Medulla oblongata (tissue), 1 donor: ENCODE data around the gene BORCS6.

Experiments
- DNase-seq: peaks from one replicate; pipeline ENCODE4 v3.0.0-alpha.2; 2015; ENCODE audit errors: extremely low spot score

The BORCS6 gene

DNA sequence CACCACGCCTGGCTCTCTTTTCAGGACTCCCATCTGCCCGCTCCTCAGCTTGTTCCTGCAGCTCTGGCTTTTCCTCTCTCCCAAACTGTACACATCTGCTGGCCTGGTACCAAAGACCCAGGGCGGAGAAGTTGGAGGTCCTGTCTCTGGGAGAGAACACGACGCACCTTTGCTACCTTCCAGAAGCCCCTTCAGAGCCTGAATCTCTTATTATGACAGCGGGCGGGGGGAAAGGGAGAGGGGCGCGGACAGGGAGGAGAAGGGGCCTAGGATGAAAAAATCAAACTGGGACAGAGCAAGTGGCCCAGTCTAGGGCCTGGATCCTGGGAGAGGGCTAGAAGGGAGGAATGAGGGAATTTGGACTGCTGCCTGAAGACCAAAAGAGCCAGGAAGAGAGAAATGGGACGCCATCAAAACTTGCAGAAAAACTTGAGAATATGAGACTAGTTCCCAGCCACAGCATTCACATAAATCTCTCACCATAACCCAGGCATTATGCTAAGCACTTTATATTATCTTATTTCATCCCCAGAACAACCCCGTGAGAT is 35.3 kb downstream of the BORCS6 start:
- no peak for DNase-seq

DNA sequence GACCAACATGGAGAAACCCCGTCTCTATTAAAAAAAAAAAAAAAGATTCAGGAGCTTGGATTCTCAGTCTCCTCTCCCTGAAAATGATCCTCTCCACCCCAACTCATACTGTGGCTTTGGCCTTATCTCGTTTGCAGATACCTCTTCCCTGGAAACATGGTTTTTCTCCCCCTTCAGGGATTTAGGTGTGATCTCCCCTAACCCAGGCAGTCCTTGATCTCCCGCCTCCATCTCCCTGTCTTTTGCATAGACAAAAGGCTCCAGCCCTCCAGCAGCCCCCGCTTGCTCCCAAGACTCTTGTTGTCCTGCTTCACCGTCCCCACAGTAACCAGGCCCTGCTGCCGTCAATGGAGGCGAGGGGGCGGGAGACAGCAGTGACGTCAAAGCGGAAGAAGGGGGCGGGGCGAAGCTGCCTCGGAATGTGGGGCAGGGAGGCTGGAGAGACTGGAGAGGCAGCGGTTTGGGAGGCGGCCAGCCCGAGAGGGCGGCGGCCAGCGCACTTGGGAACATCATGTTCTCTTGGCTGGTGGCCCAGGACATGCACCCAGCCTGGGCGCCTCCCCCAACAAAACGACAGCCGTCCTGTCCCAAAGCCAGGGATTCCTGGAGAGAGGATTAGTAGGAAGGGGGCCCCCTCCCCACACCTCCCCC is 35.9 kb downstream of the BORCS6 start:
- peak; percentile 97 for DNase-seq

DNA sequence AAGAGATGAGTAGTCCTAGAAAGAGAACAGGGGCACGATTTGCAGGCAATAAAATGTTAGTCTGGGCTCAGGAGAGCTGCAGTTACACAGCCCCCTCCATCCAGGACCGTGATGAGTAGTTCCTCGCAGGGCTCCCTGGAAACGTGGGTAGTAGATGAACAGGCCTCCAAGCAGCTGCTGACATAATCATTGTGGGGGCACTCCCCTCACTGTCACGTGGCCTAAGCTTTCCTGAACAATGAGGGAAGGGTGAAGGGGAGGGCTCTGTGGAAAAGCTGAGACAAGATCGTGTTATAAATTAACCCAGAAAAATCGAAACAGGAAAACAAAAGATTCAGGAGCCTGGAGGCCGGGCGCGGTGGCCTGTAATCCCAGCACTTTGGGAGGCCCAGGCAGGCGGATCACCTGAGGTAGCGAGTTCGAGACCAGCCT is 36.4 kb downstream of the BORCS6 start:
- peak; percentile 90 for DNase-seq

DNA sequence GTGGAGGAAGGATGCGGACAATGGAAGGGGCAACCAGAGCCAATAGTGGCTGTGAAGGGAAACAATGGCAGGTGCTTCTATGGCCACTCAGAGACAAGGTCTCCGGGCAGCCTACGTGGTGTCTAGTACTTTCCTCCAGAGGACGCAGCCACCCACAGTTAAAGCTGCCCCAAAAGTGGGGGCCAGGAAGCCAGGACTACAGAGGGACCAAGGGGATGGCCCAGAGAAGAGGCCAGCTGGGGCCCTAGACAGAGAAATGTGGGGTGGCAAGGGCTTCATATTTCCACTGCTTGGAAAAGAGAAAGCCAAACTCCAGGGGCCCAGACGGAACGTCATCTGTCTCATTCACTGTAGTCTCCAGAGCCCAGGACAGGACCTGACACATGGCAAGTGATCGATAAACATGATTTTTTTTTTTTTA is 36.9 kb downstream of the BORCS6 start:
- DNase-seq, result no peak

DNA sequence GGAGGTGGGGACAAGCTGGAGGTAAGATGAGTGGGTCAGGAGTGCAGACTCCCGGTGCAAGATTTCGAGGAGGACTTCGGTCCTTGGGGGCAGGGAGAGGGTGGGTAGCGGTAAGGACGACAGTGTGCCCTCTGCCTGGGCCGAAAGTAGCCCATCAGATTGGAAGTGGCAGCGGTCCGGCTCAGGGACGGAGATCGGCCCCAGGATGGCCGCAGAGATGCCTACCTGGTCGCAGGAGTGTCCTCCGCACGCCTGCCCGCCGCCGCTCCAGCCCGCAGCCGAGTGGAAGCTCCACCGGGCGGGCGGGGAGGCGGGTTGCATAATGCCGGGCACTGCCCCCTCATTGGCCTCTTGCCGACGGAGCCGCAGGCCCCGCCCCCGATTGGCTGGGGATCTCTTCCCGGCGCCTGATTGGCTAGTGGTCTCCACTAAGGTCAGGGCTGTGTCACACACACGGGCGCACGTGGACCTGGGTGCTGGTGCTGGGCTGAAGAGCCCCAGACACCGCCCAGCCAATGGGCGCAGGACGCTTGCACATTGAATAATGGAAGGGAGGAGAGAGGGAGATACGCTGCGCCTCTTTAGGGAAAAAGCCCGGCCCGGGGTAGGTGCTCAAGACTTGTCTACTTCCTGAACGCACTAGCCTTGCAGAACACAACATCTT is 37.7 kb downstream of the BORCS6 start, which contains the start of gene PER1:
Gene PER1, minus strand, starts transcription at position 293 of the 664 bp plus-strand sequence. CDS start 1,698 bp downstream, outside the sequence.
- peak; percentile 96 for DNase-seq

DNA sequence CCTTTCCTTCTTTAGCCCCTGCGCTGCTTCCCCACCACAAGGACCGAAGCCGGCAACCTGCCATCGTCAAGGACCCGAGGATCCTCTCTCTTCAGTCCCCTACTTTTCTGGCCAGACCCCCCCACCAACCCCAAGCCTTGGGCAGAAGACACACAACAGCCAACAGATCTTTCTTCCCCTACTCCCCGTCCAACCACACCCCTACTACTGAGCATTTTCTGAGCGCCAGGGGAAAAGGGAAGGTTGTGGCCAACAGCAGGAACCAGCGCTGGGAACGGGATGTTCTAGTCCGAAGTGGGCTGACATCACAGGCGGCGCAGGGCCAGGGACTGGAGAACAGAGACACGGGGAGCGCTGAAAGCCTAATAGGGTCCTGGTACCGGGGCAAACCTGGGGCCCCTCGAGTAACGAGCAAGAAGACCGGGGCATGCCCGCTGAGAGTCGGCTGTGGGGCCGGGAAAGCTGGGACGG is 38.3 kb downstream of the BORCS6 start:
- DNase-seq, result peak; percentile 72

DNA sequence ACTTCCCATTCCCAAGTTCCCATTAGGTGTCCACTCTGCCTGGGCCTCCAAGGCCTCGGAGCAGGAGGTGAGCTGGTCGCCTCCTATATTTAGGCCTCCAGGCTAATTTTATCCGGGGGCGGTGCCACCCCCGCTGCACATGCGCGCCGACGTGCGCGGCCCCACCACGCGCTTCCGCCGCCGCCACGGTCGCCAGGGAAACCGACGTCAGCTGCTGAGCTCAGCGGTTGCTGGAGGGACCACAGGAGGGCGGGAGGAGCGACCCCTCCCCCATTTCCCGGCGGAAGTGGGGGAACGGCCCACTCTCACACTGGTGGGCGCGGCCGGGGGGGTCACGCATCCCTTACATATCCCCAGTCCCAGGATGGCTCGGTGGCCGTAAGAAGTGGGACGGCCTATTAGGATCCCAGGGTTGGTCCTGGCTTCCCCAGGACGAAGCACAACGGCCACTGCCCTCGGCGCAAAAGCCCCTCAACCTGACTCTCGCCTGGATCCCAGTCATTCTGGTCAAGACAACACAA is 38.8 kb downstream of the BORCS6 start:
- peak; percentile 89 for DNase-seq

DNA sequence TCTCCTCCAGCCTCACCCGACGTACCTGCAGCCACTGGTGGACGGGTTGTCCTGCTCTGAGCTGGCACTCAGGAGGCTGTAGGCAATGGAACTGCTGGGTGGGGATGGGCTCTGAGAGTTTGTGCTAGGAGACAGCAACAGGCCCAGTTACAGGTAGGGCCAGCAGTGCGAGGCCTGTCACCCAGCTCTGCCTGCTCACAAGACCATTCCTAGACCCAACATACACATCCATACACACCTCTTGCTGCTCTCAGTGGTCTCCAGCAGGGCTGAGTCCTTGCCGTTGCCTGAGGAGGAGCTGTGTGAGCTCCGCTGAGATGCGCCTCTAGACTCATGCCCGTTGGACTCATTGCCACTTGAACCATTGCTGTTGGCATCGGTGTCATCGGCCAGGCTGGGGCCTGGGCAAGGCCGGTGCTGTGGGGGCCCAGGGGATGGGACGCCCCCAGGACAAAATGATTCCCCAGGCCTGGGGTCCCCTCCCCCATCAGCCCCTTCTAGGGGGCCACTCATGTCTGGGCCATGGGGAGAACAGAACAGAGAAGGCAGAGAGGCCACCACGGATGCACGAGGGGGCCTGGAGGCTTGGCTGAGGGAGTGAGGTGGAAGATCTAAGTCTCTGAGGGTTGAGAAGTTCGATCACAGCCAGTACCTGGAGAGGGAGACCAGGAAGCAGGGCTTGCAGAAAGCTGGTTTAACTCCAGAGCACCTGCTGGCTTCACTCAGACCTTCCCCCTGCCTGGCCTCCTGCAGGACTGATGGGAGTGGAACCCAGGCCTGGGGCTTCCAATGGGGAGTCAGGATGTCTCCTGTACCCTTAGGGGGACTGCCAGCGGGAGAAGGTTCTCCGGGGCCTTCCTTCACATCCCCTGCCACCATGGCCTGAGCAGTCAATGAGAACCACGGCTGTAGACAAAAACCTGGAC is 39.5 kb downstream of the BORCS6 start:
- no peak for DNase-seq

DNA sequence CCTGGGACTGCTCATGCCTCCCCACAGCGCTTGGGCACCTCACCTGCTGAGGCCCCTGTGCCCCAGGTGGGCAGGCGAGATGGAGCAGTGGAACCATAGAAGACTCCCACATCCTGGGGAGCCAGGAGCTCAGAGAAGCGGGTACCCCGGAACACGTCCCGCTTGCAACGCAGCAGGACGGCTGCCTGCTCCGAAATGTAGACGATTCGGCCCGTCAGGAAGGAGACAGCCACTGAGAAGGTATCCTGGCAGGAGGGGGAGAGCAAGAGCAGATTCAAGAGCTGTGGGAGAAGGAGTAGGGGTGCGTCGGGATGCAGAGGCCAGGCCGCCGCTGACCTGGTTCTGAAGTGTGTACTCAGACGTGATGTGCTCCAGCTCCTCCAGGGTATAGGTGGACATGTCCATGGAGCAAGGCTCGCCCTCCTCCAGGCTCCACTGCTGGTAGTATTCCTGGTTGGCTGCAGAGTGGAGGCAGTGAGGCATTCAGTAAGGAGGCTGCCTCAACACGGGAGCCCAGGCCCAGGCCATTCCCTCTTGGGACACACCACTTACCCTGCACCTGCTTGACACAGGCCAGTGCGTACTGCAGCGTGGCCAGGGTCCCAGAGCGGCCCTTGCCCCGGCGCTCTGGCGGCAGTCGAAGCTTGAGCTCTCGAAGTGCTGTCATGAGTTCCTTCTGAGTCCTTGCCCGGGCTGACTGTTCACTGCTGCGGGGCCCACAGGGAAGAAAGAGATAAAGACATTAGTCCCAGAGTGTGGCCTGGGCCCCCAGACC is 40.4 kb downstream of the BORCS6 start:
- DNase-seq, result no peak

DNA sequence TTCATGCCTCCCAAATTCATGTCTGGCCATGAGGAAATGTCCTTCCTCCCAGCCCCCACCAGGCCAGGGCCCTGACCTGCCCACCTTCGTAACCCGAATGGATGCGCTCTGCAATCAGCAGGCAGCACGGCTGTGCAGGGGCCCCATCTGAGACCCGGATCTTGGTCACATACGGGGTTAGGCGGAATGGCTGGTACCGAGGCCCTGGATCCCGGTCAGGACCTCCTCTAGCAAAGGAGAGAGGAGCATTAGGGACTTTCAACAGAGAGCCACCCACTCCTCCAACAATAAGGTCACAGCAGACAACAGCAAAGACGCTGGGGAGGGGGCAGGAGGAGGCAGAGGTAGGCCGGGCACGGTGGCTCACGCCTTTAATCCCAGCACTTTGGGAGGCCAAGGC is 41.4 kb downstream of the BORCS6 start:
- DNase-seq, result no peak

DNA sequence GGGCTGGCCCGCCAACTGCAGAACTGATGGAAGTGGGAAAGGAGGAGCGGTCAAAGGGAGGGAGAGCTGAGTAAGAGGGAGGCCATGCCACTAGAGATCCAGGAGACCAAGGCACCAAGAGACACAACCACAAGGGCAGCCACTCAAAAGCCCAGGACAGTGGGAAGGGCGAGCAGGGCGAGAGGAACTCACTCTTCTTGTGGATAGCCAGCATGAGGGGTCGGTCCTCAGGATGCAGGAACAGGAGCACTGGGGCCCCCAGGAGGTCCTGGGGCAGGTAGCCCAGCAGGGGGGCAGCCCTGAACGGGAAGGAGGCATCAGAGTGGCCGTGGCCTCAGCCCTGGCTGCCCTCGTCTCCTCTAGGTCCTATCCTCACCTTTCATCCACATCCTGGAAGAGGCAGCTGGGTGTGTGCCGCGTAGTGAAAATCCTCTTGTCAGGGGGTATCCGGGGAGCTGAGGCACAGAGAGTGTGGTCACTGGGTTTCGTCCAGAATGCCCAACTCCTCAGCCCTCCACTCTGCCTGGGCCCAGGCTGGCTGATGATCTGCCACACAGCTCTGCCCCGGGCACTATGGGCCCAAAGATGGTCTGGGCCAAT is 42.1 kb downstream of the BORCS6 start:
- DNase-seq, result no peak

DNA sequence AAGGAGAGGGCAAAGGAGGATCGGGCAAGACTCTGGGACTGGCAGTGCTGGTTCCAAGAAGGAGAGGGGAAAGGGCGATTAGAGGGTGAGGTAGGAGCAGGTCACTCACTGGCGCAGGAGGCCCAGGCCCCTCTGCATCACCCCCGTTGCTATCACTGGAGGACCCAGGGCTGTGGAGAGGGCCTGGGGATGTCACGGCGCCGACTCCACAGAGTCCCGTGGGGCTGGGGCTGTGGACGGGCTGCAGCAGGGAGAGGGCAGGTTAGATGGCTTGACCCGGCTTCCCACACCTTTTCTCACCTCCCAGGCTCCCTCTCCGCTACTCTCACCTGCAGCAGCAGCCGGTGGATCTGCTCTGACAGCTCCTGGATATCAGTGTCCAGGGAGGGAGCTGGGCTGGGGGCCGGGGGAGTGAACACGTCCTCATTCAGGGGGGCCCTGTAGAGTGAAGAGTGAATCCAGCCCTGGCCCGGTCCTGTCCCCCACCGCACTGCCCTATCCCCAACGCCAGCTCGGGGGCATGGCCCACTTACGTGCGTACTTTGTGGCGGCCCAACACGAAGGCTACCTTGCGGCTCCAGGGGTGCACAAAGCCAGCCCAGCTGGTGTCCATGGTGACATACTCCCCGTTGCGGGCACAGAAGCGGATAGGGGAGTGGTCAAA is 42.7 kb downstream of the BORCS6 start:
- no peak for DNase-seq

DNA sequence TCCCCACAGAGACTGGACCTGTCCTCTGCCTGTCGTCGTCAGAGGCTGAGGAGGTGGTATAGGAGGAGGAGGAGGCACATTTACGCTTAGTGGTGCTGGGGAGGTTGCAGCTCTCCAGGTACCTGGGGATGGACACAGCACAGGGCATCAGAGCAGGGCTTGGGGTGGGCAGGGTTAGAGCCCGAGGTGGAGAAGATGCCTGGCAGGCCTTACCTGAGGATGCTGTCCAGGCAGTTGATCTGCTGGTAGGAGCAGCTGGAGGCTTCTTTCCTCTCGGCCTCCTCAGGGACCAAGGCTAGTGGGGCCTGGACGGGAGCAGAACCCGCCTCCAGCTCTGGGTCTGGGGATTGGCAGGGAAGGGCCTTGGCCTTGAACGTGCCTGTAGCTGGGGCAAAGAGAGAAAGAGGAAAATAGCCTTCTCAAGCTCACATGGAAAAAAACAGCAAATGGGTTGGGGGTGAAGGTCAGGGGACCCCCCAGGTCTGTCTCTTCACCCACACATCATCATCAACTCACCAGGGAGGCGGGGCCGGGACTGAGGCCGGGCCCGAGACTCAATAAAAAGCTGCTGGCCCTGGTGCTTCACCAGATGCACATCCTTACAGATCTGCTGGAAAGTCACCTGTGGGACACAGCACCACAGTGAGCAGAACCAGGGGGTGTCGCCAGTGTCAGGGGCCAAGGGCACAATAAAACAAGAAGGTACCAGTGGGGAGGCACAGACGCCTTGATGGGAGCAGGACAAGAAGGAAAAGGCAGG is 43.4 kb downstream of the BORCS6 start:
- DNase-seq, result no peak

DNA sequence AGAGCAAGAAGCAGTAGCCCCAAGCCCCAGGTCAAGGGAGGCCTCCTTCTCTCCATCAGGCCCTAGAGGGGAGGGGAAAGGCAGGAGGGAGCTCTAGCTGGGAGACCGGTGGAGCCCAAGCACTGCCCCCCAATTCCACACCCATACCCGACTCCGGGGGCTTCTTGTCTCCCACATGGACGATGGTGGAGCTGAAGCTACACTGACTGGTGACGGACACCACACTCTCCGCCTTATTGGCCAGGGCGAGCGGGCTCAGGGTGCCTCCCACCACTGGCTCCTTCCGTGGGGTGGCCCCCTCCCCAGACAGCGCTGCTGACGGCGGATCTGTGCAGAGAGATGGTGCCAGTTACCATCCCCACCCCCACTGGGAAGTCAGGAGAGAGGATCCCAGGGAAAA is 44.2 kb downstream of the BORCS6 start:
- DNase-seq, result no peak

DNA sequence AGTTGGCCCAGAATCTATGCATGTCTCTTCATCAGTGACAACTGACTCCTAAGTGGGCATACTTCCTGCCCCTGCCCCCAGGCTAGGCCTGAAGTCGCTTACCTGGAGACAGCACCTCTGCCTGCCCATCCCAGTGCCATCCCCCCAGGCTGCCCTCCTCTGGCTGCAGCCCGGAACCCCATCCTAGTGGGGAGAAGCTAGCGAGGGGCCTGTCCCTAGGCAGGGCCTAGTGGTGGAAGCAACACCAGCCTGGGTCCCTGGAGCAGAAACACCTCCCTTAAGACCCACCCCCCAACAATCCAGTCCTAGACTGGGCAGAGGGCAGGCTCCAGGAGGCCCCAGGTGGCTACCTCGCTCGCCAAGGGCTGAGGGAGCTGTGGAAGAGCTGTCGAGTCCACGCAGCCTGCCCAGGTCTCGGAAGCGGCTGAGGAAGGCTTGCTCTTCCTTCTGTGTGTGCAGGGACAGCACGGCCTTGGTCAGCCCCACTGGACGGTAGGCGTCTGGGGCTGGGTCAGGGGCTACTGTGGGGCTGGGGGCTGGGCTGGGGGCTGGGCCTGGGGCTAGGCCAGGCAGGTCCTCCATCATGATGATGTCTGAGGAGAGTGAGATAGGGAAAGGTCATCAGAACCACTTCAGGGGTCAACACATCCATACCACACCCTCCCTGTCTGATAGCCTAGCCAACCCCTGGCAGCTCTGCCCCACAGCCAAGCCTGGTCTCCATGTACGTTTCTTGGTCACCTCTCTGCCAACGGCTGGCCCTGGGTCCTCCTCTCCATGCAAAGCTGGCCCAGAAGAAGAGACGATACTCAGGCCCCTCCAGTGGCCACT is 45.4 kb downstream of the BORCS6 start:
- DNase-seq, result no peak

DNA sequence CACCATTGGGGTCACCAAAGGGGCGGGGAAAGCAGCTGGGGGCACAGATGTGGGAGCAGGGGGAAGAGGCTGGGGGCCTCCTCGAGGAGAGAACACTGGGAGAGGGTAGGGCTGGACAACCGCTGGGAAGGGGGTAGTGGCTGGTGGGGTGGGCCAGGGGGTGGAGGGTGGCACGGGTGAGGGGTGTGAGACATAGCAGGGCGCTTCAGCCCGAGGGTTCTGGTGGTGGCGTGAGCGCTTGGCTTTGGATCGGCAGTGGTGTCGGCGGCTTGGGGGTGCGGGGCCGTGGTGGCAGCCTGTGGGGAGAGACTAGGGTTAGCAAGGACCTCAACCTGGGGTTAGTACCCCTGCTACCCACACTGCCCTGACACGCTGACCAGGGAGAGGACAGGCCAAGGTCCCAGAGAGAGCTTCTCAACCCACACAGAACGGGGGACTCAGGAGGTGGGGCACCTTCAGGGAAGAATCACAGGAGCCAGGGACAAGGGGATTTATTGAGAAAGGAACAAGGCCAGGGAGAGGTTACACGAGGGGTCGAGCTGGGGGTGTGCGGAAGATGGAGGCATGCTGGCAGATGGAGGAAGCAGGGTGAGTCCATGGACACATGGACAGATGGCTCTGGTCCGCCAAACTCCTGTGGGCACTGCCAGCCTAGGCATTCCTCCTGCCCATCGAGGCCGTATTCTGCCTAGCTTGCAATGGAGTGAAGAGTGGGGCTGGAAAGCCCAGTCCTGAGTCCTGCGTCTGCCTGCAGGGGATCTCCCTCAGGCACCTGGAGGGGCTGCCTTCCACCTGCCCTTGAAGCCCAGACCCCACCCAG is 46.2 kb downstream of the BORCS6 start:
- DNase-seq, result no peak

DNA sequence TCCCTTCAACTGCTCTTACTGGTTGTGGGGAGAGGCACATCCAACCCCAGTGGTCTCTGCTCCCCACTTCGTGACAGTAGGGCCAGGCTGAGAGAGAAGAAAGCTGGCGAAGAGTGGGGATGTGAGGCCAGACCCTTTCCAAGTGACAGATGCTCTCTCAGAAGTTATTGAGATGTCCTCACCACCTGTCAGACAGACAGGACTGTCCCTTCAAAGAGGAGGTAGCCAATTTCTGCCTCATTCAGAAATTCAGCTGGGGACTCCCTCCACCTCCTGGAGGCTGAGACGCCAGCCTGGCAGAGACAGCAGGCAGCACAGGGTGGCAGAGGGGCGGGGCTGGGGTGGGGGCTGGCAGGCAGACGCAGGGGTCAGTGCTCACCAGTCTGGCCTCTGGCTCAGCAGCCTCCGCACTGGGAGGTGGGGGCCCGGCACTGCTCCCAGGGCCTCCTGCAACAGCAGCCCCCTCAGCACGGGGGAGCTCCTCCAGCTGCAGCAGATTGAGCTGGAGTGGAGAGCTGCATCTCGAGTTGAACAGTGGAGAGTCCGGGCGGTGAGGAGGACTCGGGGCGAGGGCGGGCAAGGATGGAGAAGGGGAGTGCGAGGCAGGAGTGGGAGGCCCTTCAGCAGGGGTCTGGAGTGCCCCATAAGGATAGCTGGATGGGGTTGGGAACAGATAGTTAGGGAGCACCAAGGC is 46.9 kb downstream of the BORCS6 start:
- no peak for DNase-seq
